Nephron progenitor cell (in vitro differentiated cells): ENCODE data around the gene CELA2A.

Experiments used
- DNase-seq: peaks from one replicate; pipeline ENCODE4 v3.0.0; 2021
- H3K27ac Mint-ChIP-seq: 2 replicates; pipeline ENCODE4 v1.8.0; 2021; ENCODE audit warnings: mild to moderate bottlenecking, moderate library complexity, mixed read lengths
- H3K27me3 Mint-ChIP-seq: 2 replicates; pipeline ENCODE4 v1.8.0; 2021; ENCODE audit warnings: mild to moderate bottlenecking, low read depth, mixed read lengths; ENCODE audit not compliant: poor library complexity
- H3K36me3 Mint-ChIP-seq: 2 replicates; pipeline ENCODE4 v1.8.0; 2021; ENCODE audit warnings: low read depth, mixed read lengths
- H3K4me1 Mint-ChIP-seq: 2 replicates; pipeline ENCODE4 v1.8.0; 2021; ENCODE audit warnings: mixed read lengths
- H3K4me3 Mint-ChIP-seq: 2 replicates; pipeline ENCODE4 v1.8.0; 2021; ENCODE audit warnings: mild to moderate bottlenecking, moderate library complexity, mixed read lengths
- H3K9me3 Mint-ChIP-seq: 2 replicates; pipeline ENCODE4 v1.8.0; 2021; ENCODE audit warnings: mild to moderate bottlenecking, moderate library complexity, mixed read lengths
- CTCF ChIP-seq: fragments of 200-600 bp; sonication (generic); IDR thresholded peaks from 2 replicates; pipeline ENCODE4 v1.5.0; 2021; ENCODE audit warnings: antibody characterized with exemption

CELA2A gene

GRCh38 chr1:15456313-15456954, at the start of gene CELA2A:
Gene CELA2A, plus strand, starts transcription at chr1:15456732. Its CDS starts 22 bp downstream, at chr1:15456754.
- Mint-ChIP-seq H3K27ac (peak within 1 kb of the TSS; percentile 31), H3K4me1 (peaks cover 29% of the 10 kb centered on the region), H3K27me3 (peaks cover 4% of the 10 kb centered on the region), H3K36me3 (no peaks in the 10 kb centered on the region), H3K4me3 (no peak within 1 kb of the TSS), H3K9me3 (no peaks in the 10 kb centered on the region)
- no peak for TF ChIP-seq CTCF
- no peak for DNase-seq

GRCh38 chr1:15407580-15407979, 49.0 kb upstream of the CELA2A start:
- TF ChIP-seq CTCF, result no peak
- no peaks in the 10 kb centered on the region for H3K9me3 Mint-ChIP-seq
- H3K36me3 Mint-ChIP-seq, result no peaks in the 10 kb centered on the region
- H3K27me3 Mint-ChIP-seq, result peaks cover 23% of the 10 kb centered on the region
- H3K4me1 Mint-ChIP-seq, result peaks cover 54% of the 10 kb centered on the region
- no peak overlapping the region for H3K27ac Mint-ChIP-seq
- DNase-seq, result no peak
- H3K4me3 Mint-ChIP-seq, result peak overlapping the region; percentile 42

GRCh38 chr1:15408890-15409387, 47.6 kb upstream of the CELA2A start:
- DNase-seq, result no peak
- H3K4me1 Mint-ChIP-seq, result peaks cover 55% of the 10 kb centered on the region
- no peak for TF ChIP-seq CTCF

GRCh38 chr1:15409388-15410222, 46.9 kb upstream of the CELA2A start, which contains the start of gene EFHD2:
Gene EFHD2, plus strand, starts transcription at chr1:15409888. Its CDS starts 84 bp downstream, at chr1:15409972.
- Mint-ChIP-seq H3K9me3 (no peaks in the 10 kb centered on the region), H3K4me3 (peak within 1 kb of the TSS; percentile 89), H3K27ac (peak within 1 kb of the TSS; percentile 97), H3K27me3 (peaks cover 26% of the 10 kb centered on the region), H3K36me3 (no peaks in the 10 kb centered on the region), H3K4me1 (peaks cover 55% of the 10 kb centered on the region)
- DNase-seq, result peak; percentile 86
- no peak for TF ChIP-seq CTCF

More at GRCh38 chr1:15408890-15409387, 47.6 kb upstream of the CELA2A start:
- peak overlapping the region; percentile 89 for H3K4me3 Mint-ChIP-seq
- H3K27ac Mint-ChIP-seq, result peak overlapping the region; percentile 97
- no peaks in the 10 kb centered on the region for H3K9me3 Mint-ChIP-seq
- H3K27me3 Mint-ChIP-seq, result peaks cover 26% of the 10 kb centered on the region
- H3K36me3 Mint-ChIP-seq, result no peaks in the 10 kb centered on the region

GRCh38 chr1:15410223-15410883, 46.2 kb upstream of the CELA2A start:
- Mint-ChIP-seq H3K36me3 (no peaks in the 10 kb centered on the region), H3K4me1 (peaks cover 51% of the 10 kb centered on the region), H3K27me3 (peaks cover 25% of the 10 kb centered on the region), H3K4me3 (peak overlapping the region; percentile 89), H3K9me3 (no peaks in the 10 kb centered on the region), H3K27ac (no peak overlapping the region)
- no peak for TF ChIP-seq CTCF
- DNase-seq, result no peak
